Measurements from ENCODE around the gene ZKSCAN7.

DNA sequence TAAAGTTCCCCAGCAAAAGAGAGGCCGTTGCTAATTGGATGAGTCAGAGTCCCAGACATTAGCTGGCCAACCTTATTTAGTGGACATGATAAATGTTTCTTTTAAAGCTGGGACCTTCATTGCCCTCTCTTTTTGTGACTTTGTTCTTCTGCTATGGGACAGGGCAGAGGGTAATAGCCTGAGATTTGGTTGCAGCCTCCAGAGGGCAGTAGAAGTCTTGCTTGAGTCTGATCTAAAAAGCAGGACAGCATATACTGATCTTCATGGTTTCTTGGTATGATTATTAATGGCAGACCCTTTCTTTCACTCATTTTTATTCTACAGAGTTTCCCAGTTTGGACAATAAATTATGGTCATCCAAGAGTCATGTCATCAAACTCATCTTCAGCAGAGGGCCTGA, 25.1 kb upstream of the ZKSCAN7 start:
- TF ChIP-seq CTCF (conservative IDR thresholded peaks at IDR 0.05 in 1 of 2, IDR thresholded peaks at IDR 0.05 in 1 of 2; ENCODE audit: low read depth in 1 of 2, low read length in 2 of 2) (peak; percentile 25 to 43), EZH2 (IDR thresholded peaks at IDR 0.05; ENCODE audit: low read length, missing control alignments) (no peak)

Measured in fibroblast of lung (primary cell).